K562 (cell line): ENCODE data around the gene ELOVL4. TPM values are rescaled to one million over a fixed set of nuclear protein-coding genes. Genes with fewer than 3 reads are reported as not detected.

Source experiments
- ATAC-seq: fragments of 200-7000 bp; cut with Tn5 transposase; 3 replicates; pipeline ENCODE4 v1.9.1; 2020; ENCODE audit warnings: moderate library complexity
- BruUV-seq: library from RNA; stranded (reverse); fragments of 400-500 nt; replicated peaks from 2 replicates; lab custom pipeline; 2021; lab: Mats Ljungman, UMichigan
- CTCF ChIA-PET: fragments of 300-600 bp; formaldehyde crosslinking; extraction: SDS; loops from one replicate; lab custom pipeline; 2021; ENCODE audit warnings: low intra/inter-chr PET ratio; lab: Yijun Ruan, JAX
- POLR2A ChIA-PET: fragments of 300-600, 350-650 bp; sonication (Branson Sonifier 250); formaldehyde crosslinking; extraction: SDS; loops from one replicate; lab custom pipeline; 2021; ENCODE audit warnings: antibody characterized with exemption, inconsistent platforms; lab: Yijun Ruan, JAX
- DNase-seq, 4 experiments: peaks; one replicate each; pipeline versions ENCODE4 v3.0.0 to v3.0.0-alpha.2; 2011 to 2018; ENCODE audit warnings: low spot score in 3 of 4, mixed read lengths in 3 of 4; ENCODE audit errors: extremely low read depth in 1 of 4
- FAIRE-seq: peaks from 2 replicates; lab custom pipeline; 2011; peaks lifted over from hg19 to GRCh38; lab: Jason Lieb, UNC
- H2AFZ ChIP-seq: 2 replicates; pipeline ENCODE4 v1.6.0; 2011; ENCODE audit warnings: low read depth, low read length, control low read depth, inconsistent platforms
- H3K27ac ChIP-seq: fragments of 200-600 bp; 3 replicates; pipeline ENCODE4 v1.8.0; 2011; ENCODE audit warnings: low read depth, mild to moderate bottlenecking, control low read depth, inconsistent platforms, low read length, moderate library complexity, mixed read lengths; ENCODE audit errors: extremely low read depth
- H3K27me3 ChIP-seq, 2 experiments: fragments of 300-600 bp in 1 of 2; 2 replicates in 1 of 2; 3 replicates in 1 of 2; pipeline versions ENCODE4 v1.6.0 to v1.8.0; 2011; ENCODE audit warnings: inconsistent platforms in 2 of 2, low read length in 2 of 2, mild to moderate bottlenecking in 1 of 2, mixed read lengths in 1 of 2, moderate library complexity in 1 of 2; ENCODE audit not compliant: control insufficient read depth in 2 of 2, insufficient read depth in 2 of 2
- H3K36me3 ChIP-seq: fragments of 300-600 bp; 3 replicates; pipeline ENCODE4 v1.8.0; 2011; ENCODE audit warnings: mild to moderate bottlenecking, low read length, inconsistent platforms; ENCODE audit not compliant: control insufficient read depth, insufficient read depth
- H3K4me1 ChIP-seq, 2 experiments: fragments of 200-600 bp in 1 of 2; replicated peaks in 1 of 2; 2 replicates in 1 of 2; 3 replicates in 1 of 2; pipeline versions ENCODE4 v1.5.1 to v1.8.0; 2011; ENCODE audit warnings: inconsistent platforms in 2 of 2, low read length in 2 of 2, mild to moderate bottlenecking in 1 of 2, mixed read lengths in 1 of 2, moderate library complexity in 1 of 2; ENCODE audit not compliant: control insufficient read depth in 2 of 2, insufficient read depth in 2 of 2
- H3K4me2 ChIP-seq: 2 replicates; pipeline ENCODE4 v1.6.1; 2011; ENCODE audit warnings: low read length, control low read depth, inconsistent platforms, mixed read lengths; ENCODE audit not compliant: insufficient read depth
- H3K4me3 ChIP-seq: fragments of 200-600 bp; sonication (generic), shearing (Covaris generic); 2 replicates; pipeline ENCODE4 v1.5.1; 2016; ENCODE audit warnings: control low read depth, inconsistent platforms
- H3K79me2 ChIP-seq: fragments of 200-600 bp; 3 replicates; pipeline ENCODE4 v1.8.0; 2011; ENCODE audit warnings: low read length, inconsistent platforms; ENCODE audit not compliant: control insufficient read depth, insufficient read depth
- H3K9ac ChIP-seq, 2 experiments: 2 replicates each; pipeline versions ENCODE4 v1.6.0 to v1.6.1; 2011; ENCODE audit warnings: low read depth in 2 of 2, low read length in 2 of 2, control low read depth in 1 of 2, inconsistent platforms in 1 of 2, mild to moderate bottlenecking in 1 of 2, mixed read lengths in 1 of 2; ENCODE audit not compliant: insufficient read depth in 1 of 2
- H3K9me1 ChIP-seq: one replicate; pipeline ENCODE4 v1.6.0; 2011; ENCODE audit warnings: inconsistent platforms, mild to moderate bottlenecking, low read length, moderate library complexity; ENCODE audit not compliant: control insufficient read depth, insufficient read depth
- H3K9me3 ChIP-seq: replicated peaks from 2 replicates; pipeline ENCODE4 v1.5.1; 2011; ENCODE audit warnings: low read depth, low read length, inconsistent platforms; ENCODE audit not compliant: control insufficient read depth, insufficient read depth
- H4K20me1 ChIP-seq: replicated peaks from 2 replicates; pipeline ENCODE4 v1.6.1; 2011; ENCODE audit warnings: low read length, inconsistent platforms, mixed read lengths; ENCODE audit not compliant: control insufficient read depth, insufficient read depth
- CCAR2 ChIP-seq: fragments of 200-400 bp; formaldehyde crosslinking; IDR thresholded peaks from 2 replicates; pipeline ENCODE4 v1.6.1; 2017; ENCODE audit warnings: mild to moderate bottlenecking, low read depth, low read length
- HDAC8 ChIP-seq: fragments of 450-650 bp; IDR thresholded peaks from 2 replicates; pipeline ENCODE4 v1.6.1; 2016; ENCODE audit warnings: mild to moderate bottlenecking, missing genetic modification characterization, moderate library complexity, missing compliant biosample characterization
- MAFF ChIP-seq: IDR thresholded peaks from 2 replicates; pipeline ENCODE4 v1.6.1; 2012; ENCODE audit warnings: low read length, improper control_type of control experiment
- MEF2D ChIP-seq: conservative IDR thresholded peaks from 2 replicates; pipeline ENCODE4 v1.6.1; 2016; ENCODE audit warnings: low read depth, missing genetic modification characterization, missing compliant biosample characterization
- NFIC ChIP-seq: fragments of 450-650 bp; IDR thresholded peaks from 2 replicates; pipeline ENCODE4 v1.6.1; 2017; ENCODE audit warnings: mild to moderate bottlenecking, inconsistent platforms
- SIX5 ChIP-seq, 2 experiments: IDR thresholded peaks; 2 replicates each; pipeline ENCODE4 v1.6.1; 2011; ENCODE audit warnings: low read length in 2 of 2, borderline replicate concordance in 1 of 2, low read depth in 1 of 2, mild to moderate bottlenecking in 1 of 2, moderate library complexity in 1 of 2; ENCODE audit not compliant: insufficient read depth in 1 of 2
- SMAD2 ChIP-seq: fragments of 150-350 bp; IDR thresholded peaks from 2 replicates; pipeline ENCODE4 v1.6.1; 2014; ENCODE audit warnings: low read depth, mild to moderate bottlenecking, low read length
- ZBED1 ChIP-seq: IDR thresholded peaks from 2 replicates; pipeline ENCODE4 v1.6.1; 2014
- ZNF124 ChIP-seq: sonication (generic); formaldehyde crosslinking; IDR thresholded peaks from 2 replicates; pipeline ENCODE4 v1.8.1; 2022; ENCODE audit warnings: missing genetic modification reagents
- ZNF766 ChIP-seq: fragments of 200-800 bp; sonication (Bioruptor generic); conservative IDR thresholded peaks from 2 replicates; pipeline ENCODE4 v1.6.1; 2016; ENCODE audit warnings: missing genetic modification characterization, missing compliant biosample characterization
- WGBS: fragments of 100-300 bp; shearing (Covaris generic); methylation state at CpG from one replicate; pipeline ENCODE4 v1.1.6; 2016; ENCODE audit warnings: low coverage, mixed read lengths; ENCODE audit not compliant: insufficient coverage; ENCODE audit errors: missing lambda C conversion rate; 5-methylcytosine and 5-hydroxymethylcytosine counted together
- in situ Hi-C: fragments of 300-500 bp; cut with MboI; formaldehyde crosslinking; loops from 4 replicates; pipeline ENCODE4 v1.15.0; 2018; ENCODE audit warnings: inconsistent platforms, mixed read lengths
- intact Hi-C: fragments of 100-400 bp; cut with micrococcal nuclease; formaldehyde crosslinking; loops from 2 replicates; pipeline ENCODE4 v1.14.2; 2022
- polyA plus RNA-seq, 8 experiments: library from polyadenylated mRNA; depleted of rRNA in 4 of 8; stranded (reverse) in 5 of 8; unstranded in 3 of 8; fragments of >200 nt; fragmentation: Nextera tagmentation in 2 of 8; fragmentation: Illumina TruSeq in 1 of 8; extraction: Ambion mirVana in 2 of 8; extraction: Trizol in 1 of 8; gene quantifications; 2 replicates each; pipeline versions ENCODE4 v1.2.1 to v1.2.3, GENCODE V29; 2011 to 2014; ENCODE audit warnings: inconsistent platforms in 1 of 8, missing spikeins in 1 of 8
- total RNA-seq, 7 experiments: library from RNA; depleted of rRNA in 6 of 7; stranded (reverse); fragments of >200 nt in 6 of 7; fragmentation: Illumina TruSeq in 2 of 7; extraction: Trizol in 2 of 7; gene quantifications; 2 replicates each; pipeline versions ENCODE4 v1.2.1 to v1.2.3, GENCODE V29; 2011 to 2021; ENCODE audit warnings: low replicate concordance in 1 of 7
- TF ChIP-seq, protein P1 (sequence below): fragments of 450-650 bp; IDR thresholded peaks from 2 replicates; pipeline ENCODE4 v1.6.1; 2018; ENCODE audit not compliant: partially characterized antibody
- TF ChIP-seq, protein P2 (sequence below): fragments of 250-450 bp; sonication (Bioruptor Pico); IDR thresholded peaks from 2 replicates; pipeline ENCODE4 v1.9.0; 2021; ENCODE audit warnings: mild to moderate bottlenecking, inconsistent platforms
- TF ChIP-seq, protein P3 (sequence below): IDR thresholded peaks from 2 replicates; pipeline ENCODE4 v1.6.1; 2016; ENCODE audit warnings: missing genetic modification characterization, missing compliant biosample characterization
- TF ChIP-seq, protein P4 (sequence below): fragments of 450-650 bp; formaldehyde crosslinking; IDR thresholded peaks from 2 replicates; pipeline ENCODE4 v1.4.0; 2022; ENCODE audit warnings: missing genetic modification characterization

ELOVL4 gene
- total and polyA plus RNA-seq, 9 of the 15 experiments (the other 6 are each of a cell fraction or from before 2014, with no cell fraction given) = not detected

DNA sequence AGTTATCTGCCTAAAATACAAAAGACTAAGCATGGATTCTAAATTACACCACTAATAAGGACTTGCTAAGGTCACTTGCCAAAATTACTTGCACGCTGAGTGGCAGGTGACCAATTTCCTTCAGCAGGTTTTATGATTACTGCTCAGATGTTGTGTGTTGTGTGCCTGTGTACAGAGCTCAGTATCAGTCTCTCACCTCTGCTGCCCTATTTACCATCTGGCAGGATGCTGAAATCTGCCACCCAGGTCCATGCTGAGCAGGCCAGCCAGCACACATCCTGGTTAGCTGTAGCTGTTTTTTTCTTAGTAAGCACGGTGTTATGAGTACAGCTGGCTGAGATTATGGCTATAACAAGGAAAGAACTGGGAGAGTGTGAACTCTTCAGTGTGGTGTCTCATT is 34.0 kb downstream of the ELOVL4 start:
- H3K36me3 ChIP-seq = no peaks in the 10 kb centered on the region
- H2AFZ ChIP-seq = no peak overlapping the region
- no peaks in the 10 kb centered on the region for H3K79me2 ChIP-seq
- no peak overlapping the region for H3K9ac ChIP-seq
- ChIA-PET POLR2A (no interaction called here), CTCF (no interaction called here)
- no peaks in the 10 kb centered on the region for H3K4me1 ChIP-seq
- WGBS = 0% methylated on average over 2 of the region's 2 CpGs
- TF ChIP-seq, protein P1, sequence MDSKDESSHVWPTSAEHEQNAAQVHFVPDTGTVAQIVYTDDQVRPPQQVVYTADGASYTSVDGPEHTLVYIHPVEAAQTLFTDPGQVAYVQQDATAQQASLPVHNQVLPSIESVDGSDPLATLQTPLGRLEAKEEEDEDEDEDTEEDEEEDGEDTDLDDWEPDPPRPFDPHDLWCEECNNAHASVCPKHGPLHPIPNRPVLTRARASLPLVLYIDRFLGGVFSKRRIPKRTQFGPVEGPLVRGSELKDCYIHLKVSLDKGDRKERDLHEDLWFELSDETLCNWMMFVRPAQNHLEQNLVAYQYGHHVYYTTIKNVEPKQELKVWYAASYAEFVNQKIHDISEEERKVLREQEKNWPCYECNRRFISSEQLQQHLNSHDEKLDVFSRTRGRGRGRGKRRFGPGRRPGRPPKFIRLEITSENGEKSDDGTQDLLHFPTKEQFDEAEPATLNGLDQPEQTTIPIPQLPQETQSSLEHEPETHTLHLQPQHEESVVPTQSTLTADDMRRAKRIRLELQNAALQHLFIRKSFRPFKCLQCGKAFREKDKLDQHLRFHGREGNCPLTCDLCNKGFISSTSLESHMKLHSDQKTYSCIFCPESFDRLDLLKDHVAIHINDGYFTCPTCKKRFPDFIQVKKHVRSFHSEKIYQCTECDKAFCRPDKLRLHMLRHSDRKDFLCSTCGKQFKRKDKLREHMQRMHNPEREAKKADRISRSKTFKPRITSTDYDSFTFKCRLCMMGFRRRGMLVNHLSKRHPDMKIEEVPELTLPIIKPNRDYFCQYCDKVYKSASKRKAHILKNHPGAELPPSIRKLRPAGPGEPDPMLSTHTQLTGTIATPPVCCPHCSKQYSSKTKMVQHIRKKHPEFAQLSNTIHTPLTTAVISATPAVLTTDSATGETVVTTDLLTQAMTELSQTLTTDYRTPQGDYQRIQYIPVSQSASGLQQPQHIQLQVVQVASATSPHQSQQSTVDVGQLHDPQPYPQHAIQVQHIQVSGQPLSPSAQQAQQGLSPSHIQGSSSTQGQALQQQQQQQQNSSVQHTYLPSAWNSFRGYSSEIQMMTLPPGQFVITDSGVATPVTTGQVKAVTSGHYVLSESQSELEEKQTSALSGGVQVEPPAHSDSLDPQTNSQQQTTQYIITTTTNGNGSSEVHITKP = no peak
- TF ChIP-seq HDAC8 (tag) (no peak), ZNF766 (CRISPR knock-in tag) (no peak), SIX5 (IDR thresholded peaks at IDR 0.05; ENCODE audit: borderline replicate concordance in 1 of 2, insufficient read depth in 1 of 2, low read depth in 1 of 2, low read length in 2 of 2) (no peak), SMAD2 (no peak), CCAR2 (no peak), MEF2D (tag) (no peak), MAFF (no peak), NFIC (no peak), ZBED1 (no peak), ZNF124 (CRISPR knock-in tag) (no peak)
- TF ChIP-seq, protein P2, sequence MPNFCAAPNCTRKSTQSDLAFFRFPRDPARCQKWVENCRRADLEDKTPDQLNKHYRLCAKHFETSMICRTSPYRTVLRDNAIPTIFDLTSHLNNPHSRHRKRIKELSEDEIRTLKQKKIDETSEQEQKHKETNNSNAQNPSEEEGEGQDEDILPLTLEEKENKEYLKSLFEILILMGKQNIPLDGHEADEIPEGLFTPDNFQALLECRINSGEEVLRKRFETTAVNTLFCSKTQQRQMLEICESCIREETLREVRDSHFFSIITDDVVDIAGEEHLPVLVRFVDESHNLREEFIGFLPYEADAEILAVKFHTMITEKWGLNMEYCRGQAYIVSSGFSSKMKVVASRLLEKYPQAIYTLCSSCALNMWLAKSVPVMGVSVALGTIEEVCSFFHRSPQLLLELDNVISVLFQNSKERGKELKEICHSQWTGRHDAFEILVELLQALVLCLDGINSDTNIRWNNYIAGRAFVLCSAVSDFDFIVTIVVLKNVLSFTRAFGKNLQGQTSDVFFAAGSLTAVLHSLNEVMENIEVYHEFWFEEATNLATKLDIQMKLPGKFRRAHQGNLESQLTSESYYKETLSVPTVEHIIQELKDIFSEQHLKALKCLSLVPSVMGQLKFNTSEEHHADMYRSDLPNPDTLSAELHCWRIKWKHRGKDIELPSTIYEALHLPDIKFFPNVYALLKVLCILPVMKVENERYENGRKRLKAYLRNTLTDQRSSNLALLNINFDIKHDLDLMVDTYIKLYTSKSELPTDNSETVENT (CRISPR knock-in tag) = no peak
- TF ChIP-seq, protein P3, sequence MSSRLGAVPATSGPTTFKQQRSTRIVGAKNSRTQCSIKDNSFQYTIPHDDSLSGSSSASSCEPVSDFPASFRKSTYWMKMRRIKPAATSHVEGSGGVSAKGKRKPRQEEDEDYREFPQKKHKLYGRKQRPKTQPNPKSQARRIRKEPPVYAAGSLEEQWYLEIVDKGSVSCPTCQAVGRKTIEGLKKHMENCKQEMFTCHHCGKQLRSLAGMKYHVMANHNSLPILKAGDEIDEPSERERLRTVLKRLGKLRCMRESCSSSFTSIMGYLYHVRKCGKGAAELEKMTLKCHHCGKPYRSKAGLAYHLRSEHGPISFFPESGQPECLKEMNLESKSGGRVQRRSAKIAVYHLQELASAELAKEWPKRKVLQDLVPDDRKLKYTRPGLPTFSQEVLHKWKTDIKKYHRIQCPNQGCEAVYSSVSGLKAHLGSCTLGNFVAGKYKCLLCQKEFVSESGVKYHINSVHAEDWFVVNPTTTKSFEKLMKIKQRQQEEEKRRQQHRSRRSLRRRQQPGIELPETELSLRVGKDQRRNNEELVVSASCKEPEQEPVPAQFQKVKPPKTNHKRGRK (tag) = no peak
- TF ChIP-seq, protein P4, sequence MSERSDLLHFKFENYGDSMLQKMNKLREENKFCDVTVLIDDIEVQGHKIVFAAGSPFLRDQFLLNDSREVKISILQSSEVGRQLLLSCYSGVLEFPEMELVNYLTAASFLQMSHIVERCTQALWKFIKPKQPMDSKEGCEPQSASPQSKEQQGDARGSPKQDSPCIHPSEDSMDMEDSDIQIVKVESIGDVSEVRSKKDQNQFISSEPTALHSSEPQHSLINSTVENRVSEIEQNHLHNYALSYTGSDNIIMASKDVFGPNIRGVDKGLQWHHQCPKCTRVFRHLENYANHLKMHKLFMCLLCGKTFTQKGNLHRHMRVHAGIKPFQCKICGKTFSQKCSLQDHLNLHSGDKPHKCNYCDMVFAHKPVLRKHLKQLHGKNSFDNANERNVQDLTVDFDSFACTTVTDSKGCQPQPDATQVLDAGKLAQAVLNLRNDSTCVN (CRISPR knock-in tag) = no peak
- ATAC-seq = no peak
- no peak for FAIRE-seq
- no peaks in the 10 kb centered on the region for H4K20me1 ChIP-seq
- no peaks in the 10 kb centered on the region for H3K27me3 ChIP-seq
- no TSS peak for BruUV-seq
- H3K9me3 ChIP-seq = no peaks in the 10 kb centered on the region
- no peak overlapping the region for H3K4me3 ChIP-seq
- no peak for DNase-seq
- in situ Hi-C loops (no loop called here), intact Hi-C loops (no loop called here)
- no peaks in the 10 kb centered on the region for H3K9me1 ChIP-seq
- H3K27ac ChIP-seq = no peak overlapping the region
- no peak overlapping the region for H3K4me2 ChIP-seq
